SJCRH30 (cell line): Measurements from ENCODE around the gene PSME2. TPM values are rescaled to one million over a fixed set of nuclear protein-coding genes. Genes with fewer than 3 reads are reported as not detected.

Source experiments
- DNase-seq, 2 experiments: peaks; one replicate each; pipeline ENCODE4 v3.0.0-alpha.2; 2015 to 2020
- H3K27ac ChIP-seq: fragments of 250-450 bp; sonication (Bioruptor Pico); 2 replicates; pipeline ENCODE4 v1.5.1; 2020; ENCODE audit warnings: mild to moderate bottlenecking, moderate library complexity
- H3K27me3 ChIP-seq: fragments of 250-450 bp; sonication (Bioruptor Pico); 2 replicates; pipeline ENCODE4 v1.5.1; 2020; ENCODE audit warnings: mild to moderate bottlenecking, moderate library complexity
- H3K36me3 ChIP-seq: fragments of 250-450 bp; sonication (Bioruptor Pico); 2 replicates; pipeline ENCODE4 v1.5.1; 2020; ENCODE audit warnings: mild to moderate bottlenecking, moderate library complexity
- H3K4me1 ChIP-seq: fragments of 250-450 bp; sonication (Bioruptor Pico); 2 replicates; pipeline ENCODE4 v1.5.1; 2020; ENCODE audit warnings: mild to moderate bottlenecking, moderate library complexity
- H3K4me3 ChIP-seq: fragments of 250-450 bp; sonication (Bioruptor Pico); 2 replicates; pipeline ENCODE4 v1.5.1; 2020; ENCODE audit warnings: mild to moderate bottlenecking, moderate library complexity
- H3K9me3 ChIP-seq: fragments of 250-450 bp; sonication (Bioruptor Pico); replicated peaks from 2 replicates; pipeline ENCODE4 v1.5.1; 2020; ENCODE audit warnings: mild to moderate bottlenecking, moderate library complexity
- total RNA-seq: library from RNA; depleted of rRNA; stranded (reverse); fragments of >200 nt; shearing (Covaris generic); gene quantifications from 2 replicates; pipeline ENCODE4 v1.2.3, GENCODE V29; 2014

PSME2 gene
- total RNA-seq, 1 experiment from 2014 or later, result 237 TPM

DNA sequence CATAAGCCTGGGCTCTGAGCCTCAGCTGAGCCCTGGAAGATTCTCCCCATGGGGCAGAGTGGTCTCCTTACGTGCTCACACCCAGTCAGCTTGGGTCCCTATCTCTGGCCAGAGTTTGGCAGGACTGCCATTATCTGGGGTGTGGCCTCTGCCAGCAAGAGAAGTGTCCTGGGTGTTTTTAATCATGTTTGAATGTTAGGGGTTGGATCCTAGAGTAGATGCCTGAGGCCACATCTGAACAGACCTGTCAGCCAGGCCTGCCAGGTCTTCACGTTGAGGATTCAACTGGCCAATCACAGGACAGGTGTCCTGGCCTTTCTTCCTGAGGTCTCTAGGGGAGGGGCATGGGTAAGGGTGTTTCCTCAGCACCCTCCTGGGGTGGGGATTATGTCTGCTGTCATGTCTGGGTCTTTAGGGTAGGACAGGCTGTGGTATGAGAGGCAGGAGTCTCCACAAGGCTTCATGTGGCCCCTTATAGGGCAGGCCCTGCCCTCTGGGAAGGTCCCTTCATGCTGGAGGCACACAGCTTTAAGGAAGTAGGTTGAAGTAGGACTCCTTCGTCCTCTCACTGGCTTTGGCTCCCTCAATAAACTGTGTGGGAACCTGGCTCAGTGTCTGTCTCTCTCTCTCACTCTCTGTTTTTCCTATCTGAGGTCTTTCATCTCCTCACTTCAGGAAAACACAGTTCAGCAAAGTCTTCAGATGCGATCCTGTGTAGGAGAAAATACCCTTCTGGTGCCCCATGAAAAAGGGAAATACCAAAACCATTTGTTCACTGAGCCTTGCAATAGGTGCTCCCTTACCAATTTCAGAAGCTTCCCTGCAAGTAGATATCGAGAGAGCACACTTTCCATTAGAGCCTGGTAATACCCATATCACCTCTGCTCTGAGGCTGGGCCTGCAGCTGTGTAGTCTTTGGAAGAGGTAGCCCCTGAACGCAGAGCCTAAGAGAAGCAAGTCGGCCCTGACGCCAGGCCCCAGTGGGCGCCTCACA lies 22.7 kb downstream of the PSME2 start:
- Histone ChIP-seq H3K9me3 (no peaks in the 10 kb centered on the region), H3K27ac (no peak overlapping the region), H3K4me1 (no peaks in the 10 kb centered on the region), H3K36me3 (peaks cover 29% of the 10 kb centered on the region), H3K27me3 (no peaks in the 10 kb centered on the region), H3K4me3 (no peak overlapping the region)
- DNase-seq, result no peak

DNA sequence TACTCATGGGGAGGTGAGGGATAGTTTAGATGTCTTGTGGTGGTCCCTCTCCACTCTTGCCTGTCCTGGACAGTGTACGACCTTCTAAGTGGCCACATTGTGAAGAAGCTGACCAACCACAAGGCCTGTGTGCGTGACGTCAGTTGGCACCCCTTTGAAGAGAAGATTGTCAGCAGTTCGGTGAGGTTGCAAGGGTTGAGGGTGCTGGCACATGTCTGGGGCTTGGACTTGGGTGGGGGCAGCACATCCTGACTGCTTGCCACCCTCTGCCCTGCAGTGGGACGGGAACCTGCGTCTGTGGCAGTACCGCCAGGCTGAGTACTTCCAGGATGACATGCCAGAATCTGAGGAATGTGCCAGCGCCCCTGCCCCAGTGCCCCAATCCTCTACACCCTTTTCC lies 23.5 kb downstream of the PSME2 start:
- no peaks in the 10 kb centered on the region for H3K4me1 ChIP-seq
- H3K9me3 ChIP-seq, result no peaks in the 10 kb centered on the region
- no peak for DNase-seq
- no peak overlapping the region for H3K27ac ChIP-seq
- no peak overlapping the region for H3K4me3 ChIP-seq
- no peaks in the 10 kb centered on the region for H3K27me3 ChIP-seq
- H3K36me3 ChIP-seq, result peaks cover 29% of the 10 kb centered on the region

DNA sequence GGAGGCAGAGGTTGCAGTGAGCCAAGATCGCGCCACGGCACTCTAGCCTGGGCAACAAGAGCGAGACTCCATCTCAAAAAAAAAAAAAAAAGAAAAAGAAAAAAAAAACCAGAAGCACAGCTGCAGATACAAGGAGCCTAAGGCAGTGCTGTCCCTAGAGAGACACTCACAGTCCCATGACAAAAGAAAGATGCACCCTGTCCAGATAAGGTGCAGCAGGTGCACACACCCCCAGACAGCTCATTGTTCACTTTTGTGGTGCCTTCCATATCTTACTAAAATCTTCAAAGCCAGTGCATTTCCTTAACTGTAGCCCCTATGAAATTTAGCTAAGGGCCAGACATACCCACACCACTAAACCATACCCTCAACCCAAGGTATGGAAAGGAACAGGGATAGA lies 24.0 kb downstream of the PSME2 start:
- no peak for DNase-seq
- Histone ChIP-seq H3K4me1 (no peaks in the 10 kb centered on the region), H3K4me3 (no peak overlapping the region), H3K9me3 (no peaks in the 10 kb centered on the region), H3K27me3 (no peaks in the 10 kb centered on the region), H3K27ac (no peak overlapping the region), H3K36me3 (peaks cover 34% of the 10 kb centered on the region)

DNA sequence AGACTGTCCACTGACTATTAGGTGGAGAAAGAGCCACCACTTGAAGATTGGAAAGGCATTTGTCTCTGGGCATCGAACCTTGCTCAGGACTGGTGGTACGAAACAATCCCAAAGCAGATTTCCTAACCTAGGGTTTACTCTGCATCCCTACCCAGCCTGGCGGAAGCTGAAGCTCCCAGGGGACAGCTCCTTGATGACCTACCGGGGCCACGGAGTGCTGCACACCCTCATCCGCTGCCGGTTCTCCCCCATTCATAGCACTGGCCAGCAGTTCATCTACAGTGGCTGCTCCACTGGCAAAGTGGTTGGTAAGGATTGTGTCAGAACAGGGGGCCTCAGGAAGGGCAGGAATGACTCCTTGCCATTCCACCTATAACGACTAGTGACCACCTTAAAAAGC lies 25.2 kb downstream of the PSME2 start:
- Histone ChIP-seq H3K4me3 (no peak overlapping the region), H3K27ac (no peak overlapping the region), H3K36me3 (peaks cover 37% of the 10 kb centered on the region), H3K4me1 (no peaks in the 10 kb centered on the region), H3K27me3 (no peaks in the 10 kb centered on the region), H3K9me3 (no peaks in the 10 kb centered on the region)
- DNase-seq, result no peak

DNA sequence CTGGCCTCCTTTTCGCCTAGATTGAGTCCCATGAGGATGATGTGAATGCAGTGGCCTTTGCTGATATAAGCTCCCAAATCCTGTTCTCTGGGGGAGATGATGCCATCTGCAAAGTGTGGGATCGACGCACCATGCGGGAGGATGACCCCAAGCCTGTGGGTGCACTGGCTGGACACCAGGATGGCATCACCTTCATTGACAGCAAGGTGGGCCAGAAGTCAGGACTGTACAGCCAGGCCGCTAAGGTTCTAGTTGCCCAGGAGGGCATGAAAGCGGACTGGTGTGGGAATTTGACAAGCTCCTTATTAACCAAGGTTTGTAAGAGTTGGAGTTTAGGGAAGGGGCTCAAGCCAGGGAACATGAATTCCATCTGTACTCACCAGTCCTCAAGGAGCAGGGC lies 26.7 kb downstream of the PSME2 start:
- no peak overlapping the region for H3K27ac ChIP-seq
- H3K4me1 ChIP-seq, result no peaks in the 10 kb centered on the region
- H3K4me3 ChIP-seq, result no peak overlapping the region
- no peaks in the 10 kb centered on the region for H3K27me3 ChIP-seq
- peaks cover 37% of the 10 kb centered on the region for H3K36me3 ChIP-seq
- H3K9me3 ChIP-seq, result no peaks in the 10 kb centered on the region
- DNase-seq, result no peak

DNA sequence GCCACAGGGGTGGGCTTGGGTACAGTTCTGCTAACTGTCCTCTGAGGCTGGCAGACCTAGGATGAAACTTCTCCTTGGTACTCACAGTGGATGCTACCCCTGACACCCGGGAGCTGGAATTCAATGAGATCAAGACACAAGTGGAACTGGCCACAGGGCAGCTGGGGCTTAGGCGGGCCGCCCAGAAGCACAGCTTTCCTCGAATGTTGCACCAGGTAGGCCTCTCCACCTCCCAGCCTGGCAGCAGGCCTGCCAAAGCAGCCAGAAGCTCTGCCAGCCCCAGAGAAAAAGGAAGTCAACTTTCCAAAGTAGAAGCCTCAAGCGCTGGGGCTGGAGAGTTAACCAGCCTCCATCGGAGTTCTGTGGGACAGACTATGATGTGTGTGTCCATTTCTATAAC lies 29.2 kb downstream of the PSME2 start:
- no peak for DNase-seq
- no peaks in the 10 kb centered on the region for H3K9me3 ChIP-seq
- no peaks in the 10 kb centered on the region for H3K27me3 ChIP-seq
- H3K27ac ChIP-seq, result no peak overlapping the region
- H3K36me3 ChIP-seq, result peaks cover 32% of the 10 kb centered on the region
- no peaks in the 10 kb centered on the region for H3K4me1 ChIP-seq
- no peak overlapping the region for H3K4me3 ChIP-seq

DNA sequence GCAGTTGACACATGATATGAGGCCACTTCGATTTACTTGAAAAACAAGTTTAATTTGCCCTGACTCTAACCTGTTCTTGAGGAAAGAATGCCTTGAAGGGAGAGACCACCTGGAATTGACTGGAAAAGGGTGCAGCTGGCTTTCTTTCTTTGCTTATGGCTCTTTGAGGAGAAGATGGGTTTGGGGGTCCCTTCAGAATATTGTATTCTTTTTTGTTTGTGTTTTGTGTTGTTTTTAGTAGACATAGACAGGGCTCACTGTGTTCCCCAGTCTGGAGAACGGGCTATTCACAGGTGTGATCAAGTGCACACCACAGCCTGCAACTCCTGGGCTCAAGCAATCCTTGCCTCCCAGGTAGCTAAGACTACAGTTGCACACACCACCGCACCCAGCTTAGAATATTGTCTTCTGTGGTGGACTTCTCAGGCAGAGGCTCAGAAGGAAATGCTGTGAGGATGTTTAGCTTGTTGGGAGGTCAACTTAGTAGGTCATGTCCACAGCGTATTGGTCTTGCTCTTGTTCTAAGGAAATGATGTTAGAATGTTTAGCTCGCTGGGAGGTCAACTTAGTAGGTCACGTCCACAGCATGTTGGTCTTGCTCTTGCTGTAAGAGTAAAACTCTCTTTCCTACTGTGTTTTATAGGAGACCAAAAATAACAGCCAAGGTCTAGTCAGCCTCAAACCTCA lies 30.1 kb downstream of the PSME2 start:
- no peak for DNase-seq
- Histone ChIP-seq H3K27ac (no peak overlapping the region), H3K27me3 (no peaks in the 10 kb centered on the region), H3K4me1 (no peaks in the 10 kb centered on the region), H3K9me3 (no peaks in the 10 kb centered on the region), H3K4me3 (no peak overlapping the region), H3K36me3 (peaks cover 27% of the 10 kb centered on the region)

DNA sequence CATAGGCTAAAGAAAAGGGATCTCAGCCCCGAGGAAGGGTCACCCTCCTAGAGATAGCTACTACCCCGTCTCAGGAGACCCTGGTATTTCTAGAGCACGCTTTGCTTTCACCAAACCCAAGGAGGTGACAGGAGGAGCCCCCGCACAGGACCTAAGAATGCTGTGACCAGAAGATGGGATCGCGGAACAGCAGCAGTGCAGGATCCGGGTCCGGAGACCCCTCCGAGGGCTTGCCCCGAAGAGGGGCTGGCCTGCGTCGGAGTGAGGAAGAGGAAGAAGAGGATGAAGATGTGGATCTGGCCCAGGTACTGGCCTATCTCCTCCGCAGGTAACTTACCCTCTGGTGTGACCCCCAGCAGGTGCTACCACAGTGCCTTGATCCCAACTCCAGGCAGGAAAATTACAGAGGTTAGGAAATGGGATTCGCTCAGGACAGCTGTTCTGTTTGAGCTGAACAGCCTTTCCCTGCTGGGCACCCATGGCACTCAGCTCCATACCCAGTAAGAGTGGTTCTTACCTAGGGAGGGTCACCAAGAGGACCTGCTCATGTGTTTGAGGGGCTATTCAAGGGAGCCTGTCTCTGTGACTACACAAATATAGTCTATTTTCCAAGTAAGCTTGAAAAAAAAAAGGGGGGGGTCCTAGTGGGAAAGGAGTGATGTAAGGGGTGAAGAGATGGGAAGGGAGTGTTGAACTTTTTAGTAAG lies 30.8 kb downstream of the PSME2 start:
- no peaks in the 10 kb centered on the region for H3K9me3 ChIP-seq
- H3K4me1 ChIP-seq, result peaks cover 2% of the 10 kb centered on the region; the same call in 1 of the 2 replicates
- H3K4me3 ChIP-seq, result peak overlapping the region; percentile 92
- peak overlapping the region; percentile 97 for H3K27ac ChIP-seq
- no peak for DNase-seq
- H3K36me3 ChIP-seq, result peaks cover 20% of the 10 kb centered on the region
- H3K27me3 ChIP-seq, result no peaks in the 10 kb centered on the region

DNA sequence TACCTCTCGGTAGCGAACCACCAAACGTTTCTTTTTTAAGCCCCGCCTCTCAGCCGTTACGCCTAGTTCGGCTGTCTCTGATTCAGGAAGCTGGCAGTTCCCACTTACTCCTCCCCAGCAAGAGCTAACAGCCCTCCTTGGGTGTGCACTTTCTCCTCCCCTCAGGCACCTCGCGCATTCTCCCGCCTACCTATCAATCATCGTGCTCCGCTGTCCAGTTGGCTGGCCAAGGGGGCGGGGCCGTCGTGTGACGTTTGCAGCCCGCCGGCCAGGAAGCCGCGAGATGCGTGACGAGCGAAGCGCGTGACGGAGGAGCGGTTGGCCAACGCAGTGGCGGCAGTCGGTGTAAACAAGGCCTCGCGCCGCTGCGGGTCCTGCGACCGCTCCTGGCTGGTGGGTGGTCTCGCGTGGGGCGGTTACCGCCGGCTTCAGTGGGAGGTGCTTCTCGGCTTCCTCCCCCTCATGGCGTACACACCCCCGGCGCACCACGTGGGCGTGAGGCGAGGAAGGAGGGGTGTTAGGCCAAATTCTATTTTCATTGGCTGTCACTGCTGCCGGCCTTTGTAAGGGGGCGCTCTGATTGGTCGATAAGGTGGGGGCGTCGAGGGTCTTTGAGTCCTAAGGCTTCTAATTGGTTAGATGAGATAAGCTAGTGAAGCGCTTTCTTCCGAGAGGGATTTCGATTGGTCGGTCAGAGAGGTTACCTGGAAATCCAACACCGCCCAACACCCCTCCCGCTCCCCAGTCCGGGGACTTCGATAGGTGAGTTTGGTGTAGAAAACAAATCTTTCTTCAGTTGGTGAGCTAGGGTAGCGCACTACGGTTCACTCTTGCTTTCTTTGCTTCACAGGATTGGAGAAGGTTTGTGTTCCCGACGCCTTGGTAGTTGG lies 31.6 kb downstream of the PSME2 start, which contains the start of the genes DCAF11 and NRL:
DCAF11 (plus strand) TSS at position 246 of the 890 bp plus-strand sequence. CDS start 818 bp downstream, outside the sequence.
NRL (minus strand) TSS at position 418 of the 890 bp plus-strand sequence. CDS start 32,101 bp downstream, outside the sequence.
- peak within 1 kb of the TSS; percentile 92 for H3K4me3 ChIP-seq
- peak within 1 kb of the TSS; percentile 97 for H3K27ac ChIP-seq
- DNase-seq, result peak; percentile 99
- no peaks in the 10 kb centered on the region for H3K27me3 ChIP-seq
- H3K36me3 ChIP-seq, result peaks cover 16% of the 10 kb centered on the region
- no peaks in the 10 kb centered on the region for H3K9me3 ChIP-seq
- H3K4me1 ChIP-seq, result peaks cover 9% of the 10 kb centered on the region

DNA sequence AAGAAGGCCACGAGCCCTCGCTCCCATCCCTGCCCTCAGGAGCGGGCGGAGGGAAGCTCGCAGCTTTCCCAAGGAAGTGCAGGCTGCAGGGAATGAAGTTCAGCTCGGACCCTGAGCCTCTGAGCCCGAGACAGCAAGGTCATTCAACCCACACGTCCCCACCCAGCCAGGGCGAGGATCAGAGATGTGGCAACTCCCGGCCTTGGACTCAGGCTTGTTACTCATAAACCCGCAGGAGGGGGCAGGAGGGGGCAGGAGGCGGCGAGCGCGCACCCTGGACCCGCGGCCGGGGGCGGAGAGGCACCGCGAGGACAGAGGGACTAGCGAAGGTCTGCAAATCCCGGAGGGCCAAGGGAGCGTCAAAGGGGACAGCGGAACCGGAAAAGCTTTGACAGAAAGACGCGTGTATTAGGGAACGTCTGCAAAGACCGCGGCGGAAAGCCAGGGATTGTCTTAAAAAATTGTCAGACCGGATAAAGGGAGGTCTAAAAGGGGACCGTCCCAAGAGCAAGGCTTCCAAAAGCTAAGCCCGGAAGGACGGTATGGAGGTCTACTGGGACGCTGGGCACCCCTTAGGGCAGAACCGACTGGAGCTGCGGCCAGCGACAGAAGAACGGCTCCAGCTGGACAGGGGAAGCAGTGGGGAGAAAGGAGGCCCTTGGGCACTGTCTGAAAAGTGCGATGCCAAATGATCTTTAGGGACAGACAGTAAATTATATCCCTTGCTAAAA lies 32.4 kb downstream of the PSME2 start:
- no peaks in the 10 kb centered on the region for H3K27me3 ChIP-seq
- peak overlapping the region; percentile 97 for H3K27ac ChIP-seq
- H3K4me1 ChIP-seq, result peaks cover 9% of the 10 kb centered on the region
- H3K4me3 ChIP-seq, result peak overlapping the region; percentile 92
- peak; percentile 93 to 94 for DNase-seq
- no peaks in the 10 kb centered on the region for H3K9me3 ChIP-seq
- H3K36me3 ChIP-seq, result peaks cover 10% of the 10 kb centered on the region

DNA sequence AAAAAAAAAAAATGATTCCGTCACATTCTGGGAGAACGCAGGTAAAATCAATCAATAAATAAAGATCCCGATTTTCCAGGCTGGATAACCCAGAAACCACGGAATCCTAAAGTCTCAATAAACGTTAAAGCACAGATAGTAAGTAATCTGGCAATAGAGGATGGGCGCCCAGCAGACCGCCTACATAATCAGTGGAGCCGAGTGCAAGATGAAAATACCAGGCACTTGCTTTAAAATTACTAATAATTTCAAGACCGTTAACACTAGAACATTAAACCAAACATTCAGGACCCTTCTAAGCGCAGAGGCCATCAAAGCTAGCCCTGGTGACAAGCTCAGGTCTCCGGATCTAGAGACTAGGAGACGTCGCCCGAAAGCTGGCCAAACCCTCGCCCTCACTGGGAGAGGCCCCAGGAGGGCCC lies 33.0 kb downstream of the PSME2 start:
- no peak for DNase-seq
- Histone ChIP-seq H3K9me3 (no peaks in the 10 kb centered on the region), H3K4me1 (peaks cover 9% of the 10 kb centered on the region), H3K27ac (peak overlapping the region; percentile 97), H3K4me3 (peak overlapping the region; percentile 92), H3K36me3 (peaks cover 8% of the 10 kb centered on the region), H3K27me3 (no peaks in the 10 kb centered on the region)

DNA sequence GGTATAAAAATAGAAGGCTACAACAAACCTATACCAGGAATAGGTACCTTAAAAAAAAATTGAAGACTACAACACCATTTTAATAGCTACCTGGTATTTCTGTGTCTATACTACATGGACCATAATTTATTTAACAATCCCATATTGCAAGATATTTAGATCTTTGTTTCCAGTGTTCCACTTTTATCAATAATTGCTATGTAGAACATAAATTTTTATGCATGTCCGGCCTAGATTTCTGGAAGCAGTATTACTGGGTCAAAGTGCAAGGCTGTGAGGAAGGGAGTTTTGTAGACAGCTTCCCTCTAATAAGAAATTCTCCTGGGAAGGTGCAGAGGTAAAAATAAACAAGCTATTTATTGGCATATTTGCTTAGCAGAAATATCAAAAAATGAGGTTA lies 35.9 kb downstream of the PSME2 start:
- Histone ChIP-seq H3K27ac (no peak overlapping the region), H3K36me3 (no peaks in the 10 kb centered on the region), H3K4me1 (peaks cover 9% of the 10 kb centered on the region), H3K4me3 (no peak overlapping the region), H3K27me3 (no peaks in the 10 kb centered on the region), H3K9me3 (no peaks in the 10 kb centered on the region)
- DNase-seq, result no peak

DNA sequence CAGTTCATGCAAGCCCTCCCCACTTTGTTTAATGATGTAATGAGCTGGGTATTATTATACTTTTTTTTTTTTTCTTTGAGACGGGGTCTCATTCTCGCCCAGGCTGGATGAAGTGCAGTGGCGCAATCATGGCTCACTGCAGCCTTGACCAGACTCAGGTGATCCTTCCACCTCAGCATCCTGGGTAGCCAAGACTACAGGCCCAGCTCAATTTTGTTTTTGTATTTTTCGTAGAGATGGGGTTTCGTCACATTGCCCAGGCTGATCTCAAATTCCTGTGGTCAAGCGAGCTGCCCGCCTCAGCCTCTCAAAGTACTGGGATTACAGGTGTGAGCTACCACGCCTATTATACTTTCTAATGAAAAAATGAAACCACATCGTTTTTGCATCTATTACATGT lies 36.4 kb downstream of the PSME2 start:
- H3K9me3 ChIP-seq, result no peaks in the 10 kb centered on the region
- H3K36me3 ChIP-seq, result no peaks in the 10 kb centered on the region
- H3K4me1 ChIP-seq, result peaks cover 9% of the 10 kb centered on the region
- no peak overlapping the region for H3K27ac ChIP-seq
- peak in 1 of 2 experiments; percentile 32 for DNase-seq
- H3K4me3 ChIP-seq, result no peak overlapping the region
- no peaks in the 10 kb centered on the region for H3K27me3 ChIP-seq
